HTR-8/SVneo (cell line): ENCODE results near the gene SLC10A6.
A peak's percentile ranks its signal among the peaks of the same experiment; 100 is the strongest.
"Not testable (repeated sequence)": the region's sequence is repeated elsewhere in the genome, so short reads cannot be mapped to it uniquely, and the experiment has no call there.

Experiments used
- DNase-seq: peaks from one replicate; pipeline ENCODE4 v3.0.0; 2011; ENCODE audit warnings: low spot score, mixed read lengths; ENCODE audit not compliant: insufficient read length
- FAIRE-seq: peaks from 2 replicates; lab custom pipeline; 2011; peaks lifted over from hg19 to GRCh38; lab: Jason Lieb, UNC

The SLC10A6 gene, protein sequence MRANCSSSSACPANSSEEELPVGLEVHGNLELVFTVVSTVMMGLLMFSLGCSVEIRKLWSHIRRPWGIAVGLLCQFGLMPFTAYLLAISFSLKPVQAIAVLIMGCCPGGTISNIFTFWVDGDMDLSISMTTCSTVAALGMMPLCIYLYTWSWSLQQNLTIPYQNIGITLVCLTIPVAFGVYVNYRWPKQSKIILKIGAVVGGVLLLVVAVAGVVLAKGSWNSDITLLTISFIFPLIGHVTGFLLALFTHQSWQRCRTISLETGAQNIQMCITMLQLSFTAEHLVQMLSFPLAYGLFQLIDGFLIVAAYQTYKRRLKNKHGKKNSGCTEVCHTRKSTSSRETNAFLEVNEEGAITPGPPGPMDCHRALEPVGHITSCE

GRCh38 chr4:86848732-86849619, at the start of gene SLC10A6:
Gene SLC10A6 (minus strand): TSS chr4:86849384. CDS start chr4:86849115, 269 bp downstream.
- FAIRE-seq (no peak), DNase-seq (no peak)

DNA sequence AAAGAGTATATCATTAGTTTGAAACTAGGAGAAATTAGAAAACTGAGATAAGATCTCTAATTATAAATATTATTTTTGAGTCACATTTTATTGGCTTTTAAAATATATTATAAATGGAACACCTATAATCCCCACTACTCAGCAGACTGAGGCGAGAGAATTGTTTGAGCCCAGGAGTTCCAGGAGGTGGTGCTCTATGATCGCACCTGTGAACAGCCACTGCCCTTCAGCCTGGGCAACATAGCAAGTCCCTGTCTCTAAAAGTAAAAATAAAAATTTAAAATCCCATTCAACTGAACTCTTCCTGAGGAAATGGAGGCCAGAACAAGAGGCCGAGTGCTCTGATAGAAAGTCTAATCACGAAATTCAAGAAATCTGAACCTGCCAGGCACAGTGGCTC, 49.4 kb upstream of the SLC10A6 start:
- DNase-seq (no peak), FAIRE-seq (no peak)

GRCh38 chr4:86896596-86896995, 47.4 kb upstream of the SLC10A6 start:
- DNase-seq (no peak), FAIRE-seq (no peak)

DNA sequence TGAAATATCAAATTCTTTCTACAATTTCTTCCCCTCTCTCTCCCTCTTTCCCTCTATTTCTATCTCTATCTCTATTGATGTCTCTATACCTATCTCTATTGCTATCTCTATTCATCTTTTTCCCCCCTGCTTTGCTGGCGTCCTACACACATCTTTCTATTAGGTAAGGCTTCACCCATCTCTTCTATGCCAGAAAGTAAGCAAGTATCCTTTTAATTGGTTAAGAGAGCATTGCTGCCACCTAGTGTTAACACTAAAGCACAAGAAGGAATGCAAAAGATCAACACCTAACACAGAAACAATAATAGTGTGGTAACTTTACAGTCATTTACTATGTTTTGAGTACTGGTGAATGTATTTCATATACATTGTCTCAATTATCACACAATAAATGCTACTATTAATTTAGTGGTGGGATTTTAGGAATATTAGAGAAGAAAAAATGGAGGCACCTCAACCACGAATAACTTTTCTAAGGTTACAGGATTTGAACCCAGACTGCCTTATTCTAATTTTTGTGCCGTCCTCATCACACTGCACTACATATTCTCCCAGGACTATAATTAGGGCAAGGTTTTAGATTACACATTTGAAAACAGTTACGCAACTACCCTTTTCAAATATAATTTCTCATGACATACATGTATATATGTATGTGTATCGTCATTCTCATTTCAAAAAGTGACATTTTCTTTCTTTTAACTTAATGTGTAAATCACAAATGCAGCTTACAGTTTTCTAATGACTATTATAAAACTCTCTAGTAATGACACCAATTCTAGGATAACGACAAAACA, 46.7 kb upstream of the SLC10A6 start:
- FAIRE-seq: no peak

GRCh38 chr4:86894455-86894854, 45.3 kb upstream of the SLC10A6 start:
- DNase-seq: no peak
- no peak for FAIRE-seq

More for the DNA sequence above, 46.7 kb upstream of the SLC10A6 start:
- peak; percentile 45 for DNase-seq

DNA sequence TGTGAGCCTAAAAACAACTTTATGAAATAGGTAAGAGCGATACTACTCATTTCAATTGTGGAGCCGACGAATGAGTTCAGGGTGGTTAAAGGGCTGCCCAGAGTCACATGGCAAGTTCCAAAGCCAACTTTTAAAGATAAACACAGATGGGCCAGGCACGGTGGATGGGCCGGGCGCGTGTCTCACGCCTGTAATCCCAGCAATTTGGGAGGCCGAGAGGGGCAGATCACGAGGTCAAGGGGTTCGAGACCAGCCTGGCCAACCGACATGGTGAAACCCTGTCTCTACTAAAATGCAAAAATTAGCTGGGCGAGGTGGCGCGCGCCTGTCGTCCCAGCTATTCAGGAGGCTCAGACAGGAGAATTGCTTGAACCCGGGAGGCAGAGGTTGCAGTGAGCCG, 44.0 kb upstream of the SLC10A6 start:
- FAIRE-seq: no peak
- no peak for DNase-seq

GRCh38 chr4:86892636-86892960, 43.4 kb upstream of the SLC10A6 start:
- no peak for DNase-seq

DNA sequence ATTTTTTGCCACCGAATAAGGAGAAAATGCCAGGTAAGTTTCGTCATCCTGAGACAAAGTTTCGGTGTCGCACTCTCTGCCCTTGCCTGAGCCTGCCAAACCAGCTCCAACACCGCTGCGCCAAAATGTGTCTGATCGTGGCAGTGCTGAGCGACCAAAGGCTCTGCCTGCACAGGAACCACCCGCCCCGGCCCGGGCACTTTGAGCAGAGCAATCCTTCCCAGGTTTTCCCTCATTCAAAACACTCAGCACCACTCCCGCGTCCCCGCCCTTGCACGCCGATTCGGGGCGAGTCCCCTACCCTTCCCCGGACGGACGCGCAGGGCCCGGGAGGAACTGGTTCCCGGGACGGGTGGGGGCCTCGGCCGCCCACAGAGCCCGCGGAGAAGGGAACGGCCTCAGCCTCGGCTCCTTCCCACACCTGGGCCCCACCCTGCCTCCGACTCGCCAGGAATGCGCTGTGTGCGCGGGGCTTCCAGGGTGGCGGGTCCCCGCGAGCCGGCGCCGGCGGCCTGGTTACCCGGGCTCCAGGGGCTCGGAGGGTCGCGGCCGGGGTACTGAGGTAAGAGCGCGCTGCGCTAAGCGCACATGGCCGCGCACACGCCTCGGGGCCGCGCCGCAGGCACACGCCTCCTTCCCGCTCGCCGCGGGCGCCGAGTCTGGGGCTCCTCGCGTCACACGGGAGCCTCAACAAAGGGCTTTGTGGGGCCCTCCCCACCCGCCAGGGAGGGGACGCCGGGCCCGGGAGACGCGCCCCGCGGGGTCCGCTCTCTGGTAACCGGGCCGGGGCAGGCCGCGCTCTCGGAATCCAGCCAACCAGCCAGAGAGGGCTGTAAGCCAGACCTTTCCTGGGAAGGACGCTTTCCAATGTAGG, 42.8 kb upstream of the SLC10A6 start, which contains the start of gene C4orf36:
Gene C4orf36 (minus strand): TSS at position 661 of the 874 bp plus-strand sequence. CDS start 902 bp downstream, outside the sequence.
- FAIRE-seq (no peak), DNase-seq (peak; percentile 39)

More at GRCh38 chr4:86892636-86892960, 43.4 kb upstream of the SLC10A6 start:
- FAIRE-seq: no peak

DNA sequence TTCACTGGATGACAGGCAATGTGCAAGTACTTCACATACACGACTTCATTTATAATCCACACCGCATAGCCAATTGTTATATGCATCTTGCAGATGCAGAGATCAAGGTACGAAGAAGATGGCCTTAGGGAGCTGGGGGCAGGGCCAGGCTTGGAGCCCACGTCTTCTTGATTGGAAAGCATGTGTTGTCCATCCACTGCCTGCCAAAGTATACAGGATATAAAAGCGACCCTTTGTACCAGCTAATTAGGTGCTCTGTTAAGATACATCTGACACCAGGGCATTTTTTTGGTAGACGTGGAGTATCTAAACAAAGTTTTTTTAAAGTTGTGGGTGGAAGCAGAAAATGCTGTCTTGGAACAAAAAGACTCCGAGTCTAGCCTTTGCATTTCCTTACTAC, 41.6 kb upstream of the SLC10A6 start:
- DNase-seq: no peak
- no peak for FAIRE-seq

- FAIRE-seq (no peak), DNase-seq (no peak)
Observed at GRCh38 chr4:86879641-86880040, 30.5 kb upstream of the SLC10A6 start.

DNA sequence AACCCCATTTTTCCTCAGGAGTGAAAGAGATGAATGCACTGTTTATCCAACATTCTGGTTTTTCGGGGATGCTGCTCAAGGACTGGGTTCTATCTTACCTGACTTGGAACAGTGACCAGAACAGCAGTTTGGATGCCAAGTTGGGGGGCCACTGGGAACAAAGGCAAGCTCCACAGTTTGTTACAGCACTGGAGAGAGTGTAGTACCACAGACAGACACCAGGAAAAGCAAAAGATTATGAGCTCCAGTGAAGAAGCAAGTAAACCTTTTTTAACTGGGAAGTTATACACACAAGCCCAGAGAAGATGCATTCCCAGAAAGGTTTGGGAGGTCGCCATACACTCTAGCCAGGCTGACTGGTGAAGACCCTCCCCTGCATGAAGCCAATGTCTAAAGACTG, 29.5 kb upstream of the SLC10A6 start:
- FAIRE-seq (no peak), DNase-seq (no peak)

DNA sequence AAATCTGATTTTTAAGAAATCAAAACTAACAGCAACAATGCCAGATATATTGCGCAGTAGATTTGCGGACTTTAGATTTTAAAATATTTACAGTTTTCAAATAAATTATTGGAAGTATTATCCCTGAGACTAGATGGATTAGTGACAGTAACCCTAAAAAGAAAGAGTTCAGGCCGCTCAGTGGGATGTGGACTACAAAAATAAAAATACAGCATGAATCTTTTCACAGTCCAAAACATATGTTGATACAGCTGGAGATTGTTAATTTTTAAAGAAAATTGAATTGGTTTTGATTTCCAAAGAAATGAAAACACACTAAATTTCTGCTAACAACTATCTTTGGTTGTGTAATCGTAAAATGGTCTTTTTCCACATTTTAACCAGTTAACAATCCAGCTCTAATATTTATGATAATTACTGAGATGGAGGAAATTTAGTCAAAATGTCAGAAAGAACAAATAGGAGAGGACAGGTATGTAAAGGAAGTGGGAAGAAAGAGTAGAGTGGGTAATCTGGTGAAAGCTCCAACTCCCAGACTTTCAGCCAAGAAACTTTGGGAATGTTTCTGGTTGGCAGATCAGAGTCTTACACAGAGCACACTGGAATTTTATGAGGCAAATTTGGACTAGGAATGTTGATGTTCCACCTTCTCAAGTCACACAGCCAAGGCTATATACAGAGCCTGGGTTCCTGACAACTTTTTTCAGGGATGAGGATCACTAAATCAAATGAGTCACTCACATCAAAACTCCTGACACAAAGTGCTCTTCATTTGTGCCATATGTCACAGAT, 27.9 kb upstream of the SLC10A6 start:
- DNase-seq: no peak
- FAIRE-seq: no peak

GRCh38 chr4:86875436-86875835, 26.3 kb upstream of the SLC10A6 start:
- DNase-seq, FAIRE-seq: not testable (repeated sequence)

GRCh38 chr4:86872135-86872534, 23.0 kb upstream of the SLC10A6 start:
- FAIRE-seq (no peak), DNase-seq (no peak)

GRCh38 chr4:86870442-86871069, 21.4 kb upstream of the SLC10A6 start:
- DNase-seq: no peak
- no peak for FAIRE-seq

DNA sequence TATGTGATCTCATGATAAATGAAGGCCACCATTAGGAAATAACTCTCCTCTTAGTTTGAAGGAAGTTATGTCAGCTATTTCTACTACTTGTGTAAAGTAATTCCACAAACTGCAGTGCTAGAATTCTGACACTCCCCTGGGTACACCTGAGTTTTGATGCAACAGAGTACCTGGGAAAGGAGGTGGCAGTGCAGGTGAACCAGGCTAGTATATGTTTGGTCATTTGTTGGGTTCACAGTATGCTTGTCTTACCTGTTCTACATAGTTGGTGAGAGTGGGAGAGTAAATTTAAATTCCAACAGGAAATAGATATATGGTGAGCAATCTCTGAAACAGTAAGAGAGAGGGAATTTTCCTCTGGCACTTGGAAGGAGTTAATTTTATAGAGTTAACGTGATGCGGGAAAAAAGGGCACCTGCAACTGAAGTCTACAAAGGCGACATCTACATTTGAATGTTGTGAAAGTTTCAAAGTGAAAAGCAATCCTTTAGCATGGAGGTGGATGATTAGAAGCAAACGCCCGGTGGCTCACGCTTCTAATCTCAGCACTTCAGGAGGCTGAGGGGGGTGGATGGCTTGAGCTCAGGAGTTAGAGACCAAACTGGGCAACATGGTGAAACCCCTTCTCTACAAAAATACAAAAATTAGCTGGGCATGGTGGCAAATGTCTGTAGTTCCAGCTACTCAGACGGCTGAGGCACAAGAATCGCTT, 8.3 kb upstream of the SLC10A6 start:
- DNase-seq (no peak), FAIRE-seq (no peak)

DNA sequence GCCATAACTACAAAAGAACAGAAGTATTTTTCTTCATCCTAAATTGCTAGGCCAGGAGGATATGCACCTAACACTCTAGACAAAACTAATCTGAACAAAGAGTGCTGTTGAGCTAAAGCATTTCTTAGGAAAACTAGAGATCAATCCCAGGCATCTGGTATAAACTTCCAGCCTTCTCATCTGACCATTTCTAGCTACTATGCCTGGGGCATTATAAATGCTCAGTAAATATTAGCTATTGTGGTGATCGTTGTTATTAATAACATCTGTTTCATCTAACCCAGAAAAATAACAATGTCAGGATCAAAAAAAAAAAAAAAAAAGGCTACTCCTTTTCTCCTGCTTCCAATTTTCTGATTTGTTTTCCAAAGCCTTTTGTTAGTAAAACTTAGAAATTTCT, 7.7 kb upstream of the SLC10A6 start:
- no peak for FAIRE-seq

DNA sequence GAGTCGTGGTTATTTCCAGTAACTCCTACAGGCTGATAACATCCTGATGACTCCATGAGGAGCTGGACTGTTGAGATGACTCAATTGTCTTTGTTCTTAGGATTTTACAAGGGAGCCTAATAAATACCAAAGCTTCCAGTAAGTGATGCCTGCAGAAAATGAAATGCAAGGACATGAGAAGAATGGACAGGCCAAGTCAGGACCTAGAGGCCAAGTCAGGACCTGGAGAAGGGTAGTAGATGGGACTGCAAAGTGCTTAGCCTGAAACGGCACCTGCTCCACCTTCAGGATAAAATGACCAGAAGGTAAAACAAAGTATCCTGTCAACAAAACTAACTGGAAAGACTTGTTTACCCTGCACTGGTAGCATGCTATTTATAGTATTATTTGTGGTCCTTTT, 6.4 kb upstream of the SLC10A6 start:
- DNase-seq (peak; percentile 55), FAIRE-seq (no peak)

More for the DNA sequence above, 7.7 kb upstream of the SLC10A6 start:
- no peak for DNase-seq
